Stomach (tissue), 4 donors: ENCODE measurements around the gene DEPP1.

ENCODE experiments used
- CTCF ChIP-seq, 7 experiments: fragments of 450-650 bp in 4 of 7; fragments of 200-600 bp in 3 of 7; sonication (generic) in 3 of 7; IDR thresholded peaks; one replicate each; pipeline ENCODE4 v1.5.1; 2016 to 2019; ENCODE audit warnings: antibody characterized with exemption in 7 of 7, control low read depth in 2 of 7, mild to moderate bottlenecking in 1 of 7
- POLR2AphosphoS5 ChIP-seq, 3 donors: sonication (generic); formaldehyde crosslinking; IDR thresholded peaks; one replicate each; pipeline ENCODE4 v1.6.1; 2016; ENCODE audit warnings: antibody characterized with exemption in 3 of 3

- TF ChIP-seq CTCF (IDR thresholded peaks at IDR 0.05) (no peak), POLR2AphosphoS5 (IDR thresholded peaks at IDR 0.05) (peak in 2 of 3 donors; percentile 68 to 79)
These were observed 23.0 kb upstream of the DEPP1 start for GRCh38 chr10:45001381-45002148.
